ENCODE results near the gene CENPX.
A peak's percentile ranks its signal among the peaks of the same experiment; 100 is the strongest.

GRCh38 chr17:82016061-82016874 is 6.4 kb downstream of the CENPX start:
- TF ChIP-seq POLR2A (IDR thresholded peaks at IDR 0.05; ENCODE audit: insufficient read depth in 1 of 2, low read depth in 2 of 2, low read length in 2 of 2), result no peak
- 0 out of 2 replicates have a peak, but pooled peaks have one; percentile 28 for TF ChIP-seq POLR2AphosphoS5 (IDR thresholded peaks at IDR 0.05; ENCODE audit: low read depth, low read length)
- TF ChIP-seq CTCF (CRISPR knock-in tag; IDR thresholded peaks at IDR 0.05), result no peak
- no peak for TF ChIP-seq U2AF1 (optimal IDR thresholded peaks at IDR 0.05; ENCODE audit: low read depth, low read length)
- no peak for TF ChIP-seq TP53 (CRISPR knock-in tag; conservative IDR thresholded peaks at IDR 0.05)
- TF ChIP-seq TBX2 (CRISPR knock-in tag; IDR thresholded peaks at IDR 0.05; ENCODE audit: borderline replicate concordance), result no peak
- no peak for TF ChIP-seq ZSCAN29 (CRISPR knock-in tag; conservative IDR thresholded peaks at IDR 0.05)
- TF ChIP-seq ZNF512 (CRISPR knock-in tag; IDR thresholded peaks at IDR 0.05), result no peak
- TF ChIP-seq TBP (CRISPR knock-in tag; IDR thresholded peaks at IDR 0.05), result no peak
- no peak for TF ChIP-seq RAD51 (IDR thresholded peaks at IDR 0.05; ENCODE audit: borderline replicate concordance)
- no peak for TF ChIP-seq USF2 (IDR thresholded peaks at IDR 0.05; ENCODE audit: low read depth, low read length)
- no peak for TF ChIP-seq USF2 (CRISPR knock-in tag; IDR thresholded peaks at IDR 0.05; ENCODE audit: borderline replicate concordance)
- no peak for TF ChIP-seq ZNF142 (CRISPR knock-in tag; IDR thresholded peaks at IDR 0.05)
- no peak for TF ChIP-seq NR2C2 (CRISPR knock-in tag; IDR thresholded peaks at IDR 0.05; ENCODE audit: borderline replicate concordance)

All from HepG2 (cell line).